Testis (tissue), 2 donors: ENCODE measurements around the gene TMEM9B.

Source experiments
- POLR2A ChIP-seq: fragments of 450-650 bp; IDR thresholded peaks from one replicate; pipeline ENCODE4 v1.6.1; 2017; ENCODE audit warnings: antibody characterized with exemption, mild to moderate bottlenecking, moderate library complexity
- TF ChIP-seq, protein P1 (sequence below), 3 experiments: fragments of 450-650 bp in 2 of 3; fragments of 200-600 bp in 1 of 3; sonication (generic) in 1 of 3; IDR thresholded peaks; one replicate each; pipeline ENCODE4 v1.5.1; 2016 to 2019; ENCODE audit warnings: antibody characterized with exemption in 3 of 3, mild to moderate bottlenecking in 2 of 3, moderate library complexity in 1 of 3

DNA sequence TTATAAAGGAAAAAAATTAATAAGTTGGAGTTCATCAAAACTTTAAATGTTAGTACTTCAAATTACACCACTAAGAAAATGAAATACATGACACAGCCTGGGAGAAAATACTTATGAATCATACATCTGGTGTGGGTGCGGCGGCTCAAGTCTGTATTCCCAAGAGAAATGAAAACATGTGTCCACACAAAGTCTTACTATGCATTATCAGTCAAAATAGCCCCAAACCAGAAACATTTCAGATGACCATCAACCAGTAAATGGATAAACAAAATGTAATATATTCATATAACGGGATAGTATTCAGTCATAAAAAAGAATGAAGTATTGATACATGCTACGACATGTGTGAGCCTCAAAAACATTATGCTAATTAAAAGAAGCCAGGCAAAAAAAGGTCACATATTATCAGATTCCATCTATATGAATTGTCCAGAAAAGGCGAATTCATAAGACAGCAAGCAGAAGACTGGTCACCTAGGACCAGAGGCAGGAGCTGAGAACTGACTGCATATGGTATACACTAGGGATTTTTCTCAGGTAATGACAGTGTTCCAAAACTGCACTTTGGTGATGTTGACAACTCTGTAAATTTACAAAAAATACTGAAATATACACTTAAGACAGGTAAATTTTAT is 58.6 kb downstream of the TMEM9B start:
- TF ChIP-seq, protein P1, sequence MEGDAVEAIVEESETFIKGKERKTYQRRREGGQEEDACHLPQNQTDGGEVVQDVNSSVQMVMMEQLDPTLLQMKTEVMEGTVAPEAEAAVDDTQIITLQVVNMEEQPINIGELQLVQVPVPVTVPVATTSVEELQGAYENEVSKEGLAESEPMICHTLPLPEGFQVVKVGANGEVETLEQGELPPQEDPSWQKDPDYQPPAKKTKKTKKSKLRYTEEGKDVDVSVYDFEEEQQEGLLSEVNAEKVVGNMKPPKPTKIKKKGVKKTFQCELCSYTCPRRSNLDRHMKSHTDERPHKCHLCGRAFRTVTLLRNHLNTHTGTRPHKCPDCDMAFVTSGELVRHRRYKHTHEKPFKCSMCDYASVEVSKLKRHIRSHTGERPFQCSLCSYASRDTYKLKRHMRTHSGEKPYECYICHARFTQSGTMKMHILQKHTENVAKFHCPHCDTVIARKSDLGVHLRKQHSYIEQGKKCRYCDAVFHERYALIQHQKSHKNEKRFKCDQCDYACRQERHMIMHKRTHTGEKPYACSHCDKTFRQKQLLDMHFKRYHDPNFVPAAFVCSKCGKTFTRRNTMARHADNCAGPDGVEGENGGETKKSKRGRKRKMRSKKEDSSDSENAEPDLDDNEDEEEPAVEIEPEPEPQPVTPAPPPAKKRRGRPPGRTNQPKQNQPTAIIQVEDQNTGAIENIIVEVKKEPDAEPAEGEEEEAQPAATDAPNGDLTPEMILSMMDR (IDR thresholded peaks at IDR 0.05) = no peak
- no peak for TF ChIP-seq POLR2A
